IPS-18a (cell line): Measurements from ENCODE around the gene ATP7A.

ENCODE experiments used
- H3K27ac ChIP-seq: one replicate; pipeline ENCODE4 v1.5.1; 2013; ENCODE audit warnings: low read length
- H3K27me3 ChIP-seq: one replicate; pipeline ENCODE4 v1.6.1; 2013; ENCODE audit warnings: mild to moderate bottlenecking, low read length; ENCODE audit not compliant: control insufficient read depth, insufficient read depth
- H3K36me3 ChIP-seq: one replicate; pipeline ENCODE4 v1.6.1; 2013; ENCODE audit warnings: low read depth, low read length; ENCODE audit not compliant: control insufficient read depth
- H3K4me1 ChIP-seq: one replicate; pipeline ENCODE4 v1.6.1; 2013; ENCODE audit warnings: low read depth, low read length; ENCODE audit not compliant: control insufficient read depth
- H3K4me3 ChIP-seq: one replicate; pipeline ENCODE4 v1.5.1; 2013; ENCODE audit warnings: low read length
- H3K9ac ChIP-seq: one replicate; pipeline ENCODE4 v1.6.1; 2013; ENCODE audit warnings: mild to moderate bottlenecking, low read length, moderate library complexity
- H3K9me3 ChIP-seq: one replicate; pipeline ENCODE4 v1.6.1; 2013; ENCODE audit warnings: low read depth, low read length; ENCODE audit not compliant: control insufficient read depth

The ATP7A gene

DNA sequence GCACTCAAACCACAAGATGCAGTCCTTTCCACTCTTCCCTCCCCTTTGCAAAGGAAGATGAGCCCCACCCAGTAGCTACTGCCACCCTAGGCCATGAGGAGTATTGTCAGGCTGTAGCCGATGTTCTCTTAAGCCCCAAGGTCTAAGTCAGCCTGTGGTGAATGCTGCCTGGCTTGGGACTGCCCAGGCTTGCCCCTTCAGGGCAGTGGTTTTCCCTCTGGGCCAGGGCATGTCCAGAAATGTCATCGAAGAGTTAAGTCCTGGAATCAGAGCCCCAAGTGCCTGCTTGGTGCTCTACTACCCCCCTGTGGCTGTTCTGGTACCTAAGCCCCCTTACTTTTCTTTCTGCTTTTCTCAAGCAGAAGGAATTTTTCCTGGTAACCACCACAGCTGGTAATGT lies 181.8 kb downstream of the ATP7A start:
- Histone ChIP-seq H3K9ac (no peak overlapping the region), H3K27ac (no peak overlapping the region), H3K9me3 (peaks cover 9% of the 10 kb centered on the region), H3K27me3 (no peaks in the 10 kb centered on the region), H3K4me3 (no peak overlapping the region), H3K4me1 (no peaks in the 10 kb centered on the region), H3K36me3 (no peaks in the 10 kb centered on the region)

DNA sequence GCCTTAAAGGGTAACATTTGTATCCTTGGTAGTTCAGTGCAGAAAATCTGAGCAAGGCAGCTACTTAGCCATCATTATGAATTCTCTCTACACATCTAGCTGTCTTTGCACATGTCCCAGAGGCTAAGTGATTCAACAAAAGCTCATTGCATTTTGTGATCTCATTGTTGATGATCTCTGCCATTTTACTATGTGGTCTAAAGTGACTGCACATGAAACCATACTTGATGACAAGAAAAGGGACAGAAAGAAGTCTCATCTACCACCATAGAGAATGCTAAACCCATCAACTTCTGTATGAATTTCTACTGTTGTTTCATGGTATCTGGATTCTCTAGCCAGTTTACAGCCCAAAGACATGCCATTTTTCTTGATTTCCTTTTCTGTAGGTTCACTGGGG lies 187.6 kb downstream of the ATP7A start:
- Histone ChIP-seq H3K9ac (no peak overlapping the region), H3K9me3 (peaks cover 13% of the 10 kb centered on the region), H3K4me3 (no peak overlapping the region), H3K27me3 (no peaks in the 10 kb centered on the region), H3K27ac (no peak overlapping the region), H3K36me3 (no peaks in the 10 kb centered on the region), H3K4me1 (no peaks in the 10 kb centered on the region)
